Neural crest cell (in vitro differentiated cells): ENCODE results near the gene SORBS2. TPM values are rescaled to one million over a fixed set of nuclear protein-coding genes. Genes with fewer than 3 reads are reported as not detected.

ENCODE experiments used
- DNase-seq: peaks from one replicate; pipeline ENCODE4 v3.0.0; 2021; ENCODE audit warnings: low read depth, mixed read lengths, low spot score
- H3K27ac Mint-ChIP-seq: one replicate; pipeline ENCODE4 v1.8.0; 2021; ENCODE audit warnings: mild to moderate bottlenecking, mixed read lengths; ENCODE audit not compliant: unreplicated experiment
- H3K27me3 Mint-ChIP-seq: 2 replicates; pipeline ENCODE4 v1.8.0; 2021; ENCODE audit warnings: low read depth, mild to moderate bottlenecking, mixed read lengths
- H3K36me3 Mint-ChIP-seq: 2 replicates; pipeline ENCODE4 v1.8.0; 2021; ENCODE audit warnings: low read depth, mild to moderate bottlenecking, mixed read lengths
- H3K4me1 Mint-ChIP-seq: 2 replicates; pipeline ENCODE4 v1.8.0; 2021; ENCODE audit warnings: mixed read lengths
- H3K4me3 Mint-ChIP-seq: one replicate; pipeline ENCODE4 v1.8.0; 2021; ENCODE audit warnings: mild to moderate bottlenecking, mixed read lengths
- H3K9me3 Mint-ChIP-seq: 2 replicates; pipeline ENCODE4 v1.8.0; 2021; ENCODE audit warnings: mixed read lengths
- total RNA-seq: library from RNA; stranded (reverse); gene quantifications from 2 replicates; pipeline ENCODE4 v1.2.1, GENCODE V29; 2021
- TF ChIP-seq, protein P1 (sequence below): fragments of 200-600 bp; sonication (generic); conservative IDR thresholded peaks from 2 replicates; pipeline ENCODE4 v1.5.0; 2021; ENCODE audit warnings: antibody characterized with exemption, mild to moderate bottlenecking

The SORBS2 gene
- total RNA-seq, 1 donor from 2014 or later = 42.3 TPM

- Mint-ChIP-seq H3K4me3 (no peak overlapping the region), H3K27ac (no peak overlapping the region), H3K36me3 (peaks cover 3% of the 10 kb centered on the region), H3K27me3 (no peaks in the 10 kb centered on the region), H3K4me1 (peaks cover 43% of the 10 kb centered on the region), H3K9me3 (no peaks in the 10 kb centered on the region)
- TF ChIP-seq, protein P1, sequence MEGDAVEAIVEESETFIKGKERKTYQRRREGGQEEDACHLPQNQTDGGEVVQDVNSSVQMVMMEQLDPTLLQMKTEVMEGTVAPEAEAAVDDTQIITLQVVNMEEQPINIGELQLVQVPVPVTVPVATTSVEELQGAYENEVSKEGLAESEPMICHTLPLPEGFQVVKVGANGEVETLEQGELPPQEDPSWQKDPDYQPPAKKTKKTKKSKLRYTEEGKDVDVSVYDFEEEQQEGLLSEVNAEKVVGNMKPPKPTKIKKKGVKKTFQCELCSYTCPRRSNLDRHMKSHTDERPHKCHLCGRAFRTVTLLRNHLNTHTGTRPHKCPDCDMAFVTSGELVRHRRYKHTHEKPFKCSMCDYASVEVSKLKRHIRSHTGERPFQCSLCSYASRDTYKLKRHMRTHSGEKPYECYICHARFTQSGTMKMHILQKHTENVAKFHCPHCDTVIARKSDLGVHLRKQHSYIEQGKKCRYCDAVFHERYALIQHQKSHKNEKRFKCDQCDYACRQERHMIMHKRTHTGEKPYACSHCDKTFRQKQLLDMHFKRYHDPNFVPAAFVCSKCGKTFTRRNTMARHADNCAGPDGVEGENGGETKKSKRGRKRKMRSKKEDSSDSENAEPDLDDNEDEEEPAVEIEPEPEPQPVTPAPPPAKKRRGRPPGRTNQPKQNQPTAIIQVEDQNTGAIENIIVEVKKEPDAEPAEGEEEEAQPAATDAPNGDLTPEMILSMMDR = no peak
- DNase-seq = no peak
Measured at GRCh38 chr4:185786422-185786821, 25.6 kb downstream of the SORBS2 start.

GRCh38 chr4:185783574-185783973 is 28.4 kb downstream of the SORBS2 start:
- no peaks in the 10 kb centered on the region for H3K9me3 Mint-ChIP-seq
- no peak for DNase-seq
- peaks cover 52% of the 10 kb centered on the region for H3K4me1 Mint-ChIP-seq
- no peak overlapping the region for H3K4me3 Mint-ChIP-seq
- H3K27ac Mint-ChIP-seq = no peak overlapping the region
- peaks cover 3% of the 10 kb centered on the region for H3K36me3 Mint-ChIP-seq
- TF ChIP-seq, protein P1 = no peak
- H3K27me3 Mint-ChIP-seq = no peaks in the 10 kb centered on the region

DNA sequence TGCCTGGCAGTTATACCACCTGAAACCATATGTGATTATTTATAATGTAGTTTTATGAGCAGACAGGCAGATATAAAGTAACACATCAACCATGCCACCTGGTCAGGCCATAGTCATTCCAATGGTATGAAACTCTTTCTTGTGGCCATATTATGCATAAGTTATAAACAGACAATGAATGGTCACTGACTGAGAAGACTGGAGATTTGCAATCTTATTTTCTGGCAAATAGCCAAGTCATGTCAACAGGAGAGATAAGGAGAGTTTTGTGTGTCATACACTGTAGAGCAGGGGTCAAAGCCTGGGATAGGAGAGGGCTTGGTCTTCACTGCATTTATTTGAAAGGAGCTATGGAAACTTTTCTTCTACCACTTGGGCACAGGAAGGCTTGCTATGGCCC is 29.5 kb downstream of the SORBS2 start:
- Mint-ChIP-seq H3K9me3 (no peaks in the 10 kb centered on the region), H3K36me3 (peaks cover 3% of the 10 kb centered on the region), H3K4me1 (peaks cover 45% of the 10 kb centered on the region), H3K27me3 (no peaks in the 10 kb centered on the region), H3K27ac (no peak overlapping the region), H3K4me3 (no peak overlapping the region)
- DNase-seq = no peak
- TF ChIP-seq, protein P1 = no peak

DNA sequence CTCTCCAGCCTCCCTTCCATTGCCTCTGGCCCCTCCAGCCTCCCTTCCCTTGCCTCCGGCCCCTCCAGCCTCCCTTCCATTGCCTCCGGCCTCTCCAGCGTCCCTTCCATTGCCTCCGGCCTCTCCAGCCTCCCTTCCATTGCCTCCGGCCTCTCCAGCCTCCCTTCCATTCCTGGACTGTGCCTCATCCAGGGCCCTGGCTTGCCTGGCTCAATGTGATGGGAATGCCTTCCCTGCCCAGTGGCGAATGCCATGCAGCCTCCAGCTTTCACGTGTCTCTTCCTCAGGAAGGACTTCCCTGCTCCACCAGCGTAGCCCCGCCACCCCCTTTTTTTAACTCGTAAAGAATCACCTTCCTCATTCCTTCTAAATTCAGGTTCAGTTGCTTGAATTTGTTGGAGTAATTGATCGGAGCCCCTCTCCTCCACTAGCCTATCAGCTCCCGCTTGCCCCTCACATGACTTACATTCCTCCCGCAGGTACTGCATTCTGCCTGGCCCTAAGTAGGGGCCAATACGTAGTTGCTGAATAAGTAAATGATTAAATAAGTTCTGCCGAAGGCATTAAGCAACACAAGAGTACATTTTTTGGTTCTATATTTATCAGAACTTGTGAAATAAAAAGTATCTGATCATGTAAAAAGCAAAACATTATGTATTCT is 30.3 kb downstream of the SORBS2 start:
- Mint-ChIP-seq H3K4me1 (peaks cover 42% of the 10 kb centered on the region), H3K27me3 (no peaks in the 10 kb centered on the region), H3K36me3 (peaks cover 3% of the 10 kb centered on the region), H3K27ac (no peak overlapping the region), H3K4me3 (no peak overlapping the region), H3K9me3 (no peaks in the 10 kb centered on the region)
- TF ChIP-seq, protein P1 = no peak
- no peak for DNase-seq

GRCh38 chr4:185780472-185780871 is 31.5 kb downstream of the SORBS2 start:
- Mint-ChIP-seq H3K36me3 (peaks cover 3% of the 10 kb centered on the region), H3K27ac (no peak overlapping the region), H3K9me3 (no peaks in the 10 kb centered on the region), H3K4me3 (no peak overlapping the region), H3K4me1 (peaks cover 43% of the 10 kb centered on the region), H3K27me3 (no peaks in the 10 kb centered on the region)
- DNase-seq = no peak
- TF ChIP-seq, protein P1 = no peak
